Fibroblast of lung (primary cell): ENCODE data around the gene GBF1. TPM values are rescaled to one million over a fixed set of nuclear protein-coding genes. Genes with fewer than 3 reads are reported as not detected.

ENCODE experiments used
- DNase-seq, 2 donors: peaks; one replicate each; pipeline versions ENCODE4 v3.0.0 to v3.0.0-alpha.2; 2010; ENCODE audit warnings: low read depth in 2 of 2
- H2AFZ ChIP-seq: 2 replicates; pipeline ENCODE4 v1.5.1; 2012; ENCODE audit warnings: low read length, control low read depth, inconsistent platforms
- H3K27ac ChIP-seq: 2 replicates; pipeline ENCODE4 v1.5.1; 2011; ENCODE audit warnings: low read length, control low read depth; ENCODE audit not compliant: insufficient read depth
- H3K27me3 ChIP-seq: 2 replicates; pipeline ENCODE4 v1.5.1; 2011; ENCODE audit warnings: mild to moderate bottlenecking, low read length; ENCODE audit not compliant: control insufficient read depth, insufficient read depth
- H3K36me3 ChIP-seq: 2 replicates; pipeline ENCODE4 v1.5.1; 2011; ENCODE audit warnings: low read length; ENCODE audit not compliant: control insufficient read depth, insufficient read depth
- H3K4me1 ChIP-seq: 2 replicates; pipeline ENCODE4 v1.5.1; 2011; ENCODE audit warnings: low read length; ENCODE audit not compliant: control insufficient read depth, insufficient read depth; ENCODE audit errors: extremely low read depth
- H3K4me2 ChIP-seq: 2 replicates; pipeline ENCODE4 v1.5.1; 2011; ENCODE audit warnings: low read length, control low read depth; ENCODE audit not compliant: insufficient read depth; ENCODE audit errors: extremely low read depth
- H3K4me3 ChIP-seq, 4 experiments: fragments of 200-600 bp in 1 of 4; sonication (generic) in 1 of 4; replicated peaks in 1 of 4; 2 replicates each; pipeline ENCODE4 v1.5.1; 2011 to 2016; ENCODE audit warnings: low read length in 4 of 4, low read depth in 3 of 4, mild to moderate bottlenecking in 3 of 4, control low read depth in 2 of 4, inconsistent platforms in 1 of 4, mixed read lengths in 1 of 4; ENCODE audit not compliant: insufficient read depth in 1 of 4; ENCODE audit errors: control extremely low read depth in 1 of 4
- H3K79me2 ChIP-seq: 2 replicates; pipeline ENCODE4 v1.5.1; 2012; ENCODE audit warnings: mild to moderate bottlenecking, low read length, inconsistent platforms; ENCODE audit not compliant: control insufficient read depth, insufficient read depth
- H3K9ac ChIP-seq: 2 replicates; pipeline ENCODE4 v1.5.1; 2011; ENCODE audit warnings: mild to moderate bottlenecking, low read length, control low read depth; ENCODE audit not compliant: insufficient read depth
- H3K9me3 ChIP-seq: 2 replicates; pipeline ENCODE4 v1.5.1; 2012; ENCODE audit warnings: low read depth, low read length; ENCODE audit not compliant: control insufficient read depth, insufficient read depth
- H4K20me1 ChIP-seq: 2 replicates; pipeline ENCODE4 v1.5.1; 2011; ENCODE audit warnings: low read length; ENCODE audit not compliant: control insufficient read depth, insufficient read depth; ENCODE audit errors: extremely low read depth
- CTCF ChIP-seq, 2 donors: IDR thresholded peaks in 1 of 2; conservative IDR thresholded peaks in 1 of 2; 1 replicate in 1 of 2; 2 replicates in 1 of 2; pipeline ENCODE4 v1.5.1; 2011 to 2012; ENCODE audit warnings: low read length in 2 of 2, control low read depth in 1 of 2, inconsistent platforms in 1 of 2, low read depth in 1 of 2, mild to moderate bottlenecking in 1 of 2
- EZH2 ChIP-seq: IDR thresholded peaks from 2 replicates; pipeline ENCODE4 v1.5.1; 2012; ENCODE audit warnings: low read length, control low read depth, mild to moderate bottlenecking; ENCODE audit errors: missing control alignments
- polyA plus RNA-seq, 2 donors: library from polyadenylated mRNA; depleted of rRNA in 1 of 2; stranded (reverse) in 1 of 2; unstranded in 1 of 2; fragments of >200 nt; gene quantifications; 2 replicates each; pipeline ENCODE4 v1.2.1, GENCODE V29; 2011 to 2012; ENCODE audit warnings: missing spikeins in 1 of 2
- total RNA-seq: library from RNA; depleted of rRNA; stranded (reverse); fragments of >200 nt; gene quantifications from 2 replicates; pipeline ENCODE4 v1.2.1, GENCODE V29; 2014

GBF1 gene
- total and polyA plus RNA-seq, 2 donors (not counting 1 experiment from before 2014, with no cell fraction given) = 24.1 to 24.6 TPM

- Histone ChIP-seq H3K4me2 (no peak overlapping the region), H3K27ac (no peak overlapping the region), H3K9me3 (no peaks in the 10 kb centered on the region), H3K79me2 (peaks cover 39% of the 10 kb centered on the region), H2AFZ (no peak overlapping the region), H3K9ac (no peak overlapping the region), H3K36me3 (no peaks in the 10 kb centered on the region), H3K4me3 (no peak overlapping the region), H3K27me3 (no peaks in the 10 kb centered on the region), H3K4me1 (no peaks in the 10 kb centered on the region), H4K20me1 (peaks cover 5% of the 10 kb centered on the region)
- TF ChIP-seq CTCF (conservative IDR thresholded peaks at IDR 0.05 in 1 of 2, IDR thresholded peaks at IDR 0.05 in 1 of 2; ENCODE audit: low read depth in 1 of 2, low read length in 2 of 2) (no peak), EZH2 (no peak)
- DNase-seq = no peak
Observed at GRCh38 chr10:102286216-102286615, 40.9 kb downstream of the GBF1 start.

GRCh38 chr10:102287538-102287937 is 42.2 kb downstream of the GBF1 start:
- no peak for DNase-seq
- H3K27ac ChIP-seq = no peak overlapping the region
- no peak overlapping the region for H3K4me3 ChIP-seq
- no peaks in the 10 kb centered on the region for H3K36me3 ChIP-seq
- H3K4me1 ChIP-seq = no peaks in the 10 kb centered on the region
- H3K9ac ChIP-seq = no peak overlapping the region
- H3K27me3 ChIP-seq = no peaks in the 10 kb centered on the region
- H3K9me3 ChIP-seq = no peaks in the 10 kb centered on the region
- H2AFZ ChIP-seq = no peak overlapping the region
- no peak overlapping the region for H3K4me2 ChIP-seq
- H4K20me1 ChIP-seq = peaks cover 5% of the 10 kb centered on the region
- H3K79me2 ChIP-seq = peaks cover 45% of the 10 kb centered on the region
- no peak for TF ChIP-seq EZH2
- no peak for TF ChIP-seq CTCF (conservative IDR thresholded peaks at IDR 0.05 in 1 of 2, IDR thresholded peaks at IDR 0.05 in 1 of 2; ENCODE audit: low read depth in 1 of 2, low read length in 2 of 2)

- no peaks in the 10 kb centered on the region for H3K27me3 ChIP-seq
- H4K20me1 ChIP-seq = peaks cover 5% of the 10 kb centered on the region
- no peak overlapping the region for H3K4me2 ChIP-seq
- no peaks in the 10 kb centered on the region for H3K4me1 ChIP-seq
- no peak overlapping the region for H3K4me3 ChIP-seq
- no peak for TF ChIP-seq CTCF (conservative IDR thresholded peaks at IDR 0.05 in 1 of 2, IDR thresholded peaks at IDR 0.05 in 1 of 2; ENCODE audit: low read depth in 1 of 2, low read length in 2 of 2)
- no peak for TF ChIP-seq EZH2
- no peaks in the 10 kb centered on the region for H3K36me3 ChIP-seq
- H3K79me2 ChIP-seq = peaks cover 44% of the 10 kb centered on the region
- H3K9ac ChIP-seq = no peak overlapping the region
- no peak overlapping the region for H3K27ac ChIP-seq
- H2AFZ ChIP-seq = no peak overlapping the region
- H3K9me3 ChIP-seq = no peaks in the 10 kb centered on the region
- DNase-seq = no peak
Observed at GRCh38 chr10:102287991-102288390, 42.7 kb downstream of the GBF1 start.
